ENCODE data around the gene EPS8L1. TPM values are rescaled to one million over a fixed set of nuclear protein-coding genes. Genes with fewer than 3 reads are reported as not detected.

The EPS8L1 gene
- total RNA-seq, 2 experiments from 2014 or later = 2.0 to 2.2 TPM

DNA sequence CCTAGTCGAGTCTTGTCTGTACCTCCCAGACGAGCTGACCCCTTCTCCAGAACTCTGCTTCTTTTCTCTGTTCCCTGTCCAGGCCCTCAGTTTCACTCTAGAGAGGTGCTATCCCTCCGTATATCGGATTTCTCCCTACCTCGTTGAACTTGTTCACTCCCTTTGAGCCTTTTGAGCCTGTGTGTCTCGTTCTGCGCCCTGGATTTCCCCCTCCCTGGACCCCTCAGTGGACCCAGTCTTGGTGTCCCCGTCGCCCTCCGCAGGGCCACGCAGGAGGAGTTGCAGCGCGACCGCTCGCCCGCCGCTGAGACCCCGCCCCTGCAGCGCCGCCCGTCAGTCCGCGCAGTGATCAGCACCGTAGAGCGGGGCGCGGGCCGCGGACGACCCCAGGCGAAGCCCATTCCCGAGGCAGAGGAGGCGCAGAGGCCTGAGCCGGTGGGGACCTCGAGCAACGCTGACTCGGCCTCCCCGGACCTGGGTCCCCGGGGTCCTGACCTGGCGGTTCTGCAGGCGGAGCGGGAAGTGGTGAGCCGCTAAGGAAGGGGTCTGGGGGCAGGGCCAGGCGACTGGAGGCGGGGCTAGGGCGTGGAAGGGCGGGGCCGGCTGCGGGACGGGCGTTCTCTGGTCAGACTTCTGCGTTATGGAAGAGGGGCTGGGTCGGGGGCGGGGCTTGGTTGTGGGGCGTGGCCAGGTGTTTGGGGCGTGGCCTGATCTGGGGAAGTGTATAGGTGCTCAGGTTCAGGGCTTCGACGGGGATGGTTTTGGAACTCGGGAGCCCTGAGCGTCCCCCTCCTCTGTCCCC, 5.5 kb downstream of the EPS8L1 start:
- TF ChIP-seq, protein P1, sequence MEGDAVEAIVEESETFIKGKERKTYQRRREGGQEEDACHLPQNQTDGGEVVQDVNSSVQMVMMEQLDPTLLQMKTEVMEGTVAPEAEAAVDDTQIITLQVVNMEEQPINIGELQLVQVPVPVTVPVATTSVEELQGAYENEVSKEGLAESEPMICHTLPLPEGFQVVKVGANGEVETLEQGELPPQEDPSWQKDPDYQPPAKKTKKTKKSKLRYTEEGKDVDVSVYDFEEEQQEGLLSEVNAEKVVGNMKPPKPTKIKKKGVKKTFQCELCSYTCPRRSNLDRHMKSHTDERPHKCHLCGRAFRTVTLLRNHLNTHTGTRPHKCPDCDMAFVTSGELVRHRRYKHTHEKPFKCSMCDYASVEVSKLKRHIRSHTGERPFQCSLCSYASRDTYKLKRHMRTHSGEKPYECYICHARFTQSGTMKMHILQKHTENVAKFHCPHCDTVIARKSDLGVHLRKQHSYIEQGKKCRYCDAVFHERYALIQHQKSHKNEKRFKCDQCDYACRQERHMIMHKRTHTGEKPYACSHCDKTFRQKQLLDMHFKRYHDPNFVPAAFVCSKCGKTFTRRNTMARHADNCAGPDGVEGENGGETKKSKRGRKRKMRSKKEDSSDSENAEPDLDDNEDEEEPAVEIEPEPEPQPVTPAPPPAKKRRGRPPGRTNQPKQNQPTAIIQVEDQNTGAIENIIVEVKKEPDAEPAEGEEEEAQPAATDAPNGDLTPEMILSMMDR (IDR thresholded peaks at IDR 0.05) = no peak
- peak overlapping the region; percentile 57 for H3K4me3 ChIP-seq (ENCODE audit: low read length)
- peaks cover 35% of the 10 kb centered on the region for H3K4me1 ChIP-seq (ENCODE audit: insufficient read depth, low read length)
- Mint-ChIP-seq H3K4me1 (ENCODE audit: low read depth) (peaks cover 25% of the 10 kb centered on the region), H3K9me3 (no peaks in the 10 kb centered on the region), H3K27me3 (peaks cover 82% of the 10 kb centered on the region), H3K36me3 (ENCODE audit: low read depth) (no peaks in the 10 kb centered on the region), H3K27ac (peak overlapping the region; percentile 49), H3K4me3 (peak overlapping the region; percentile 85)
- DNase-seq (peak; percentile 74 to 95 (median 86)), ATAC-seq (ENCODE audit: poor library complexity) (peak; percentile 71)
- H3K27ac ChIP-seq (ENCODE audit: low read depth in 1 of 2, low read length in 2 of 2) = no peak overlapping the region
- no peaks in the 10 kb centered on the region for H3K36me3 ChIP-seq (ENCODE audit: insufficient read depth, low read length)
- CTCF ChIA-PET = interaction anchor here (1.2 kb wide), 1 partner anchor 11 kb away, joined by 3 read pairs; no protein-coding TSS in a partner anchor
- POLR2A ChIA-PET = interaction anchor here (0.9 to 1.7 kb wide), 4 partner anchors 18 to 573 kb away, joined by 3 to 9 read pairs (median 4); partner anchors contain the start of genes PPP1R12C, RDH13 and U2AF2
- H3K9me3 ChIP-seq (ENCODE audit: control insufficient read depth in 1 of 2, insufficient read depth in 1 of 2, low read length in 2 of 2) = peaks cover 0 to 36% of the 10 kb centered on the region in 2 experiments
- intact Hi-C loops (cut with DNase I, micrococcal nuclease) = loop anchor here (2.0 to 5.0 kb wide), 2 partner anchors 18 to 619 kb away; partner anchors contain the start of genes LENG9 (in 1 of the 2) and RDH13 (in 1 of the 2)
- peaks cover 34 to 51% of the 10 kb centered on the region in 2 experiments for H3K27me3 ChIP-seq (ENCODE audit: control insufficient read depth in 1 of 2, insufficient read depth in 2 of 2, low read length in 2 of 2)

DNA sequence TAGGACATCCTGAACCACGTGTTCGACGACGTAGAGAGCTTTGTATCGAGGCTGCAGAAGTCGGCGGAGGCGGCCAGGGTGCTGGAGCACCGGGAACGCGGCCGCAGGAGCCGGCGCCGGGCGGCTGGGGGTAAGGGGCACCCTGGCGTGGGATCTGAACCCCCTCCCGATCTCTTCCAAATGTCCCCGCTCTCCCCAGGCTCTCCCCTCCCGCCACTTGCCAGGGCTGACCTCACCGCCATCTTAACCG, 6.0 kb downstream of the EPS8L1 start:
- peaks cover 36 to 53% of the 10 kb centered on the region in 2 experiments for H3K27me3 ChIP-seq (ENCODE audit: control insufficient read depth in 1 of 2, insufficient read depth in 2 of 2, low read length in 2 of 2)
- ATAC-seq (ENCODE audit: poor library complexity) (no peak), DNase-seq (no peak)
- TF ChIP-seq, protein P1 (IDR thresholded peaks at IDR 0.05) = no peak
- no peaks in the 10 kb centered on the region for H3K9me3 Mint-ChIP-seq
- H3K27ac ChIP-seq (ENCODE audit: low read depth in 1 of 2, low read length in 2 of 2) = no peak overlapping the region
- intact Hi-C loops (cut with DNase I, micrococcal nuclease) = loop anchor here (2.0 to 5.0 kb wide), 2 partner anchors 19 to 619 kb away; partner anchors contain the start of genes LENG9 (in 1 of the 2) and RDH13 (in 1 of the 2)
- H3K27ac Mint-ChIP-seq = no peak overlapping the region
- peaks cover 0 to 36% of the 10 kb centered on the region in 2 experiments for H3K9me3 ChIP-seq (ENCODE audit: control insufficient read depth in 1 of 2, insufficient read depth in 1 of 2, low read length in 2 of 2)
- peak overlapping the region; percentile 57 for H3K4me3 ChIP-seq (ENCODE audit: low read length)
- H3K4me3 Mint-ChIP-seq = peak overlapping the region; percentile 85
- peaks cover 78% of the 10 kb centered on the region for H3K27me3 Mint-ChIP-seq
- no peaks in the 10 kb centered on the region for H3K36me3 Mint-ChIP-seq (ENCODE audit: low read depth)
- POLR2A ChIA-PET = interaction anchor here (0.9 kb wide), 1 partner anchor 36 kb away, joined by 5 read pairs; the partner anchor contains the start of gene PPP1R12C
- no peaks in the 10 kb centered on the region for H3K36me3 ChIP-seq (ENCODE audit: insufficient read depth, low read length)
- peaks cover 25% of the 10 kb centered on the region for H3K4me1 Mint-ChIP-seq (ENCODE audit: low read depth)
- CTCF ChIA-PET = no interaction called here
- H3K4me1 ChIP-seq (ENCODE audit: insufficient read depth, low read length) = peaks cover 38% of the 10 kb centered on the region

DNA sequence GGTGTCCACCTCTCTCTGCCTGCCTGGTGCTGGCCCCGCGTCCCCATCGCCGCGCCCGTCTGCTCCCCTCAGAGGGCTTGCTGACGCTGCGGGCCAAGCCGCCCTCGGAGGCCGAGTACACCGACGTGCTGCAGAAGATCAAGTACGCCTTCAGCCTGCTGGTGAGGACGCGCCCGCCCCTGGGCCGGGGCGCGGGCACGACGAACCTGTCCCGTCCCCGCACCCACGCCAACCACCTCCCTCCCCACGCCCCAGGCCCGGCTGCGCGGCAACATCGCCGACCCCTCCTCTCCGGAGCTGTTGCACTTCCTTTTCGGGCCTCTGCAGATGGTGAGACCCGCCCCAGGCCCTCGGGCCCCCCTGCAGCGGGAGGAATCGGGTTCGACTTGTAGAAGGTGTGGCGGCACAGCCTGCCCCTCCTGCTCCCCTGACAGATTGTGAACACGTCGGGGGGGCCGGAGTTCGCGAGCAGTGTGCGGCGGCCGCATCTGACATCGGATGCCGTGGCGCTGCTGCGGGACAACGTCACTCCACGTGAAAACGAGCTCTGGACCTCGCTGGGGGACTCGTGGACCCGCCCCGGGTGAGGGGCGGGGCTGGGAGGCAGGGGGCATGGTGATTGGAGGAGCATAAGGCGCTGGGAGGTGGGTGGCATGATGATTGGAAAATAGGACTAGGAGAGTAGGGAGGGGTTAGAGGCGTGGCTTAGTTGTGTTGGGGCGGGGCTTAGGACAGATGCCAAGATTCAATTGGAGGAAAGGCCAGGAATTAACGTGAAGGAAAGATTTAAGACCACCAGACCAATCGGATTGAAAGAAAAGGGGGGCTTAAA, 6.6 kb downstream of the EPS8L1 start:
- H3K4me3 Mint-ChIP-seq = peak overlapping the region; percentile 71
- H3K9me3 Mint-ChIP-seq = no peaks in the 10 kb centered on the region
- H3K27ac Mint-ChIP-seq = no peak overlapping the region
- Histone ChIP-seq H3K4me3 (ENCODE audit: low read length) (peak overlapping the region; percentile 57), H3K36me3 (ENCODE audit: insufficient read depth, low read length) (no peaks in the 10 kb centered on the region), H3K4me1 (ENCODE audit: insufficient read depth, low read length) (peaks cover 43% of the 10 kb centered on the region), H3K27me3 (ENCODE audit: control insufficient read depth in 1 of 2, insufficient read depth in 2 of 2, low read length in 2 of 2) (peaks cover 39 to 59% of the 10 kb centered on the region in 2 experiments), H3K27ac (ENCODE audit: low read depth in 1 of 2, low read length in 2 of 2) (no peak overlapping the region), H3K9me3 (ENCODE audit: control insufficient read depth in 1 of 2, insufficient read depth in 1 of 2, low read length in 2 of 2) (peaks cover 0 to 40% of the 10 kb centered on the region in 2 experiments)
- POLR2A ChIA-PET = interaction anchor here (1.5 kb wide), 1 partner anchor 19 kb away, joined by 6 read pairs; the partner anchor contains the start of gene RDH13
- H3K36me3 Mint-ChIP-seq (ENCODE audit: low read depth) = no peaks in the 10 kb centered on the region
- CTCF ChIA-PET = no interaction called here
- peak; percentile 9 for ATAC-seq (ENCODE audit: poor library complexity)
- TF ChIP-seq, protein P1 (IDR thresholded peaks at IDR 0.05) = no peak
- intact Hi-C loops (cut with DNase I, micrococcal nuclease) = loop anchor here in 1 of 2 experiments (5.0 kb wide), 1 partner anchor 620 kb away; the partner anchor contains the start of gene LENG9
- DNase-seq = peak in 8 of 14 experiments; percentile 25 to 75 (median 42)
- H3K27me3 Mint-ChIP-seq = peaks cover 74% of the 10 kb centered on the region
- peaks cover 29% of the 10 kb centered on the region for H3K4me1 Mint-ChIP-seq (ENCODE audit: low read depth)

Measured in CD4-positive, alpha-beta T cell (primary cell).